Neutrophil (primary cell): ENCODE data around the gene DENND1B.

Experiments used
- H3K27ac ChIP-seq: fragments of 200-600 bp; sonication (generic); 2 replicates; pipeline ENCODE4 v1.5.1; 2016; ENCODE audit warnings: mild to moderate bottlenecking, moderate library complexity
- H3K27me3 ChIP-seq: fragments of 200-600 bp; sonication (generic); 2 replicates; pipeline ENCODE4 v1.6.0; 2016; ENCODE audit warnings: mild to moderate bottlenecking
- H3K36me3 ChIP-seq: fragments of 200-600 bp; sonication (generic); 2 replicates; pipeline ENCODE4 v1.5.1; 2017
- H3K4me1 ChIP-seq, 2 experiments: fragments of 200-600 bp in 1 of 2; sonication (generic) in 1 of 2; 1 replicate in 1 of 2; 2 replicates in 1 of 2; pipeline versions ENCODE4 v1.5.1 to v1.6.1; 2013 to 2016; ENCODE audit warnings: low read depth in 1 of 2, low read length in 1 of 2, mild to moderate bottlenecking in 1 of 2, moderate library complexity in 1 of 2; ENCODE audit not compliant: control insufficient read depth in 1 of 2, insufficient read depth in 1 of 2
- H3K4me3 ChIP-seq, 2 experiments: fragments of 200-600 bp in 1 of 2; sonication (generic) in 1 of 2; 1 replicate in 1 of 2; 2 replicates in 1 of 2; pipeline ENCODE4 v1.5.1; 2013 to 2016; ENCODE audit warnings: low read depth in 1 of 2, low read length in 1 of 2, mild to moderate bottlenecking in 1 of 2, moderate library complexity in 1 of 2
- H3K9me3 ChIP-seq: fragments of 200-600 bp; sonication (generic); 2 replicates; pipeline ENCODE4 v1.5.1; 2016
- CTCF ChIP-seq: fragments of 200-600 bp; sonication (generic); IDR thresholded peaks from 2 replicates; pipeline ENCODE4 v1.5.1; 2016; ENCODE audit warnings: antibody characterized with exemption

The DENND1B gene

GRCh38 chr1:197462539-197462938 lies 312.7 kb downstream of the DENND1B start:
- Histone ChIP-seq H3K4me1 (peaks cover 0 to 5% of the 10 kb centered on the region in 2 experiments), H3K4me3 (no peak overlapping the region), H3K9me3 (no peaks in the 10 kb centered on the region), H3K27ac (no peak overlapping the region), H3K27me3 (no peaks in the 10 kb centered on the region), H3K36me3 (no peaks in the 10 kb centered on the region)
- TF ChIP-seq CTCF: no peak
